Measurements from ENCODE around the gene DYNLT4.

- TF ChIP-seq, protein P1, sequence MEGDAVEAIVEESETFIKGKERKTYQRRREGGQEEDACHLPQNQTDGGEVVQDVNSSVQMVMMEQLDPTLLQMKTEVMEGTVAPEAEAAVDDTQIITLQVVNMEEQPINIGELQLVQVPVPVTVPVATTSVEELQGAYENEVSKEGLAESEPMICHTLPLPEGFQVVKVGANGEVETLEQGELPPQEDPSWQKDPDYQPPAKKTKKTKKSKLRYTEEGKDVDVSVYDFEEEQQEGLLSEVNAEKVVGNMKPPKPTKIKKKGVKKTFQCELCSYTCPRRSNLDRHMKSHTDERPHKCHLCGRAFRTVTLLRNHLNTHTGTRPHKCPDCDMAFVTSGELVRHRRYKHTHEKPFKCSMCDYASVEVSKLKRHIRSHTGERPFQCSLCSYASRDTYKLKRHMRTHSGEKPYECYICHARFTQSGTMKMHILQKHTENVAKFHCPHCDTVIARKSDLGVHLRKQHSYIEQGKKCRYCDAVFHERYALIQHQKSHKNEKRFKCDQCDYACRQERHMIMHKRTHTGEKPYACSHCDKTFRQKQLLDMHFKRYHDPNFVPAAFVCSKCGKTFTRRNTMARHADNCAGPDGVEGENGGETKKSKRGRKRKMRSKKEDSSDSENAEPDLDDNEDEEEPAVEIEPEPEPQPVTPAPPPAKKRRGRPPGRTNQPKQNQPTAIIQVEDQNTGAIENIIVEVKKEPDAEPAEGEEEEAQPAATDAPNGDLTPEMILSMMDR (IDR thresholded peaks at IDR 0.05) = no peak
- no peak for TF ChIP-seq POLR2AphosphoS5 (IDR thresholded peaks at IDR 0.05; ENCODE audit: low read depth, low read length)
Observed at GRCh38 chr1:44775930-44776729, 31.0 kb downstream of the DYNLT4 start.
